Retinal pigment epithelial cell (primary cell): ENCODE results near the gene RPUSD3.
A peak's percentile ranks its signal among the peaks of the same experiment; 100 is the strongest.

Source experiments
- DNase-seq: peaks from one replicate; pipeline ENCODE4 v3.0.0-alpha.2; 2010; ENCODE audit warnings: low read depth
- H3K4me3 ChIP-seq: 2 replicates; pipeline ENCODE4 v1.5.1; 2011; ENCODE audit warnings: mild to moderate bottlenecking, low read length, control low read depth, moderate library complexity
- CTCF ChIP-seq: conservative IDR thresholded peaks from 2 replicates; pipeline ENCODE4 v1.5.1; 2011; ENCODE audit warnings: low read depth, low read length, control low read depth, inconsistent platforms

RPUSD3 gene, protein sequence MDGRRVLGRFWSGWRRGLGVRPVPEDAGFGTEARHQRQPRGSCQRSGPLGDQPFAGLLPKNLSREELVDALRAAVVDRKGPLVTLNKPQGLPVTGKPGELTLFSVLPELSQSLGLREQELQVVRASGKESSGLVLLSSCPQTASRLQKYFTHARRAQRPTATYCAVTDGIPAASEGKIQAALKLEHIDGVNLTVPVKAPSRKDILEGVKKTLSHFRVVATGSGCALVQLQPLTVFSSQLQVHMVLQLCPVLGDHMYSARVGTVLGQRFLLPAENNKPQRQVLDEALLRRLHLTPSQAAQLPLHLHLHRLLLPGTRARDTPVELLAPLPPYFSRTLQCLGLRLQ

GRCh38 chr3:9843715-9844438 lies at the start of gene RPUSD3:
RPUSD3 (minus strand) TSS chr3:9844008; CDS start chr3:9843990, 18 bp downstream.
- peak; percentile 74 for DNase-seq
- no peak for TF ChIP-seq CTCF
- peak within 1 kb of the TSS; percentile 91 for H3K4me3 ChIP-seq

DNA sequence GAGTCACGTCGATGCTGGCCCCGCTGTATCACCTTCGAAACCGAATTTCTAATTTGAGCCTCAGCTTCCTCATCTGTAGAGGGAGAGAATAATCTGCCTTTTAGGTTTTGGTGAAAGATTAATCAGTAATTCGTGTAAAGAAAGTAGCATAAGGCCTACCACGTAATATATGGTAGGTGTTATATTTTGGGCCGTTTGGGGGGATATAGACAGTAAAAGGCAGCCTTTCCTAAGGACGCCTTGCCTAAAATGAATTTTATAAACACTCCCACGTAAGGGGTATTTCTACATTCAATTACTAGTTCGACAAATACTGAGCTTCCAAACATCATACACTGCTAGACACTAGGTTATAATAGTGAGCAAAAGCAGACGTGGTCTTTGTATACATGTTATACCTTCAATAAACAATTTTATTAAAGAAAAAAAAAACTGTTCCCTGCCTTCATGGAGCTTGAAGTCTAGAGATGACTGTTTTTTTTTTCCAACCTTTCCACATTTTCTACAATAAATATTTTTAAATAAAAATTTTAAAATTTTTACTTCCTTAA lies 47.3 kb upstream of the RPUSD3 start:
- TF ChIP-seq CTCF, result no peak
- H3K4me3 ChIP-seq, result peak overlapping the region; percentile 90
- DNase-seq, result no peak

GRCh38 chr3:9890249-9891071 lies 46.7 kb upstream of the RPUSD3 start, which contains the start of gene JAGN1:
JAGN1 (plus strand) TSS chr3:9890610; CDS start chr3:9890723, 113 bp downstream.
- no peak for TF ChIP-seq CTCF
- peak; percentile 51 for DNase-seq
- peak within 1 kb of the TSS; percentile 90 for H3K4me3 ChIP-seq

GRCh38 chr3:9889405-9889804 lies 45.6 kb upstream of the RPUSD3 start:
- no peak for TF ChIP-seq CTCF
- no peak overlapping the region for H3K4me3 ChIP-seq
- no peak for DNase-seq

DNA sequence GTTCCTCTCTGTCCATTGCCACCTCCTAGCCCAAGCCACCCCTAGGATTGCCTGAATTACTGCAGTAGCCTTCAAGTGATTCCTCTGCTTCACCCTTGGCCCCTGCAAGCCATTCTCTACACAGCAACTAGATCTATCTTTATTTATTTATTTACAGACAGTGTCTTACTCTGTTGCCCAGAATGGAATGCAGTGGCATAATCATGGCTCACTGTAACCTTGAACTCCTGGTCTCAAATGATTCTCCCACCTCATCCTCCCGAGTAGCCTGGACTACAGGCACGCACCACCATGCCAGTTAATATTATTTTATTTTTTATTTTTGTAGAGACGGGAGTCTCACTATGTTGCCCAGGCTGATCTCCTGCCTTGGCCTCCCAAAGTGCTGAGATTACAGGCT lies 44.7 kb upstream of the RPUSD3 start:
- TF ChIP-seq CTCF, result no peak
- DNase-seq, result no peak
- H3K4me3 ChIP-seq, result no peak overlapping the region

GRCh38 chr3:9887480-9887879 lies 43.7 kb upstream of the RPUSD3 start:
- TF ChIP-seq CTCF, result no peak
- DNase-seq, result no peak
- no peak overlapping the region for H3K4me3 ChIP-seq
